Measurements from ENCODE around the gene DST. TPM values are rescaled to one million over a fixed set of nuclear protein-coding genes. Genes with fewer than 3 reads are reported as not detected.

DST gene
- total RNA-seq, 1 experiment from 2014 or later, result 144 TPM

- DNase-seq (ENCODE audit: low read depth, low spot score) (no peak), ATAC-seq (no peak)
- no peaks in the 10 kb centered on the region for H3K4me1 ChIP-seq (ENCODE audit: control insufficient read depth in 1 of 2, insufficient read depth in 2 of 2, low read length in 2 of 2)
- H3K27me3 ChIP-seq (ENCODE audit: insufficient read depth, low read length), result no peaks in the 10 kb centered on the region
- no TSS peak for BruUV-seq (replicated peaks)
- H3K36me3 ChIP-seq (ENCODE audit: control insufficient read depth in 1 of 2, insufficient read depth in 2 of 2, low read length in 2 of 2), result peaks cover 22 to 45% of the 10 kb centered on the region in 2 experiments; a peak in 3 of 4 replicates
- no peaks in the 10 kb centered on the region for H3K9me2 ChIP-seq (ENCODE audit: insufficient read depth)
- no peak overlapping the region for H3K4me2 ChIP-seq (ENCODE audit: low read length)
- H3K79me2 ChIP-seq (ENCODE audit: insufficient read depth, low read length), result no peaks in the 10 kb centered on the region
- ChIA-PET POLR2A (no interaction called here), CTCF (interaction anchor here (0.7 to 2.8 kb wide), 5 partner anchors 9 to 224 kb away, joined by 3 to 18 read pairs (median 3); no protein-coding TSS in a partner anchor), RAD21 (ENCODE audit: low non-redundant PET in 1 of 2, low total read pairs in 2 of 2, uncharacterized antibody in 2 of 2, unreplicated experiment in 2 of 2) (no interaction called here)
- no peak overlapping the region for H2AFZ ChIP-seq (ENCODE audit: low read depth, low read length, poor library complexity, severe bottlenecking)
- H3K27ac ChIP-seq (ENCODE audit: low read depth, low read length), result no peak overlapping the region
- no peaks in the 10 kb centered on the region for H3K9me3 ChIP-seq (ENCODE audit: control insufficient read depth in 1 of 2, insufficient read depth in 1 of 2, low read depth in 1 of 2, low read length in 2 of 2)
- H3K9ac ChIP-seq (ENCODE audit: low read length), result no peak overlapping the region
- H4K20me1 ChIP-seq (ENCODE audit: insufficient read depth), result 0 out of 2 replicates have a peak, but pooled peaks cover 4% of the 10 kb centered on the region
- TF ChIP-seq YY1 (IDR thresholded peaks at IDR 0.05; ENCODE audit: extremely low read depth, insufficient replicate concordance, low read depth, low read length) (no peak), EZH2 (IDR thresholded peaks at IDR 0.05) (no peak), CBX3 (IDR thresholded peaks at IDR 0.05; ENCODE audit: low read depth) (no peak), ZNF274 (IDR thresholded peaks at IDR 0.05; ENCODE audit: low read depth, low read length) (no peak), SP1 (IDR thresholded peaks at IDR 0.05; ENCODE audit: low read depth) (no peak), EGR1 (IDR thresholded peaks at IDR 0.05; ENCODE audit: low read depth) (no peak), EZH2phosphoT487 (IDR thresholded peaks at IDR 0.05; ENCODE audit: borderline replicate concordance) (no peak), ZFX (IDR thresholded peaks at IDR 0.05) (no peak), CEBPB (IDR thresholded peaks at IDR 0.05; ENCODE audit: low read depth) (no peak), SRF (IDR thresholded peaks at IDR 0.05; ENCODE audit: low read depth) (no peak), ATF3 (IDR thresholded peaks at IDR 0.05) (no peak), JUND (IDR thresholded peaks at IDR 0.05) (no peak), ELF1 (IDR thresholded peaks at IDR 0.05; ENCODE audit: borderline replicate concordance, low read depth) (no peak), POLR2A (IDR thresholded peaks at IDR 0.05; ENCODE audit: borderline replicate concordance, extremely low read depth, insufficient read depth, insufficient read length) (no peak), SIN3A (IDR thresholded peaks at IDR 0.05; ENCODE audit: low read depth) (no peak), TCF7L2 (IDR thresholded peaks at IDR 0.05; ENCODE audit: borderline replicate concordance, extremely low read depth, insufficient read depth, insufficient read length) (no peak)
- TF ChIP-seq, protein P1, sequence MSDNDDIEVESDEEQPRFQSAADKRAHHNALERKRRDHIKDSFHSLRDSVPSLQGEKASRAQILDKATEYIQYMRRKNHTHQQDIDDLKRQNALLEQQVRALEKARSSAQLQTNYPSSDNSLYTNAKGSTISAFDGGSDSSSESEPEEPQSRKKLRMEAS (IDR thresholded peaks at IDR 0.05), result no peak
- TF ChIP-seq, protein P2, sequence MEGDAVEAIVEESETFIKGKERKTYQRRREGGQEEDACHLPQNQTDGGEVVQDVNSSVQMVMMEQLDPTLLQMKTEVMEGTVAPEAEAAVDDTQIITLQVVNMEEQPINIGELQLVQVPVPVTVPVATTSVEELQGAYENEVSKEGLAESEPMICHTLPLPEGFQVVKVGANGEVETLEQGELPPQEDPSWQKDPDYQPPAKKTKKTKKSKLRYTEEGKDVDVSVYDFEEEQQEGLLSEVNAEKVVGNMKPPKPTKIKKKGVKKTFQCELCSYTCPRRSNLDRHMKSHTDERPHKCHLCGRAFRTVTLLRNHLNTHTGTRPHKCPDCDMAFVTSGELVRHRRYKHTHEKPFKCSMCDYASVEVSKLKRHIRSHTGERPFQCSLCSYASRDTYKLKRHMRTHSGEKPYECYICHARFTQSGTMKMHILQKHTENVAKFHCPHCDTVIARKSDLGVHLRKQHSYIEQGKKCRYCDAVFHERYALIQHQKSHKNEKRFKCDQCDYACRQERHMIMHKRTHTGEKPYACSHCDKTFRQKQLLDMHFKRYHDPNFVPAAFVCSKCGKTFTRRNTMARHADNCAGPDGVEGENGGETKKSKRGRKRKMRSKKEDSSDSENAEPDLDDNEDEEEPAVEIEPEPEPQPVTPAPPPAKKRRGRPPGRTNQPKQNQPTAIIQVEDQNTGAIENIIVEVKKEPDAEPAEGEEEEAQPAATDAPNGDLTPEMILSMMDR (IDR thresholded peaks at IDR 0.05 in 2 of 3, conservative IDR thresholded peaks at IDR 0.05 in 1 of 3; ENCODE audit: borderline replicate concordance in 1 of 3, insufficient read depth in 1 of 3, low read depth in 2 of 3, low read length in 2 of 3), result no peak
- TF ChIP-seq, protein P3, sequence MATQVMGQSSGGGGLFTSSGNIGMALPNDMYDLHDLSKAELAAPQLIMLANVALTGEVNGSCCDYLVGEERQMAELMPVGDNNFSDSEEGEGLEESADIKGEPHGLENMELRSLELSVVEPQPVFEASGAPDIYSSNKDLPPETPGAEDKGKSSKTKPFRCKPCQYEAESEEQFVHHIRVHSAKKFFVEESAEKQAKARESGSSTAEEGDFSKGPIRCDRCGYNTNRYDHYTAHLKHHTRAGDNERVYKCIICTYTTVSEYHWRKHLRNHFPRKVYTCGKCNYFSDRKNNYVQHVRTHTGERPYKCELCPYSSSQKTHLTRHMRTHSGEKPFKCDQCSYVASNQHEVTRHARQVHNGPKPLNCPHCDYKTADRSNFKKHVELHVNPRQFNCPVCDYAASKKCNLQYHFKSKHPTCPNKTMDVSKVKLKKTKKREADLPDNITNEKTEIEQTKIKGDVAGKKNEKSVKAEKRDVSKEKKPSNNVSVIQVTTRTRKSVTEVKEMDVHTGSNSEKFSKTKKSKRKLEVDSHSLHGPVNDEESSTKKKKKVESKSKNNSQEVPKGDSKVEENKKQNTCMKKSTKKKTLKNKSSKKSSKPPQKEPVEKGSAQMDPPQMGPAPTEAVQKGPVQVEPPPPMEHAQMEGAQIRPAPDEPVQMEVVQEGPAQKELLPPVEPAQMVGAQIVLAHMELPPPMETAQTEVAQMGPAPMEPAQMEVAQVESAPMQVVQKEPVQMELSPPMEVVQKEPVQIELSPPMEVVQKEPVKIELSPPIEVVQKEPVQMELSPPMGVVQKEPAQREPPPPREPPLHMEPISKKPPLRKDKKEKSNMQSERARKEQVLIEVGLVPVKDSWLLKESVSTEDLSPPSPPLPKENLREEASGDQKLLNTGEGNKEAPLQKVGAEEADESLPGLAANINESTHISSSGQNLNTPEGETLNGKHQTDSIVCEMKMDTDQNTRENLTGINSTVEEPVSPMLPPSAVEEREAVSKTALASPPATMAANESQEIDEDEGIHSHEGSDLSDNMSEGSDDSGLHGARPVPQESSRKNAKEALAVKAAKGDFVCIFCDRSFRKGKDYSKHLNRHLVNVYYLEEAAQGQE (IDR thresholded peaks at IDR 0.05; ENCODE audit: low read depth), result no peak
- TF ChIP-seq, protein P4, sequence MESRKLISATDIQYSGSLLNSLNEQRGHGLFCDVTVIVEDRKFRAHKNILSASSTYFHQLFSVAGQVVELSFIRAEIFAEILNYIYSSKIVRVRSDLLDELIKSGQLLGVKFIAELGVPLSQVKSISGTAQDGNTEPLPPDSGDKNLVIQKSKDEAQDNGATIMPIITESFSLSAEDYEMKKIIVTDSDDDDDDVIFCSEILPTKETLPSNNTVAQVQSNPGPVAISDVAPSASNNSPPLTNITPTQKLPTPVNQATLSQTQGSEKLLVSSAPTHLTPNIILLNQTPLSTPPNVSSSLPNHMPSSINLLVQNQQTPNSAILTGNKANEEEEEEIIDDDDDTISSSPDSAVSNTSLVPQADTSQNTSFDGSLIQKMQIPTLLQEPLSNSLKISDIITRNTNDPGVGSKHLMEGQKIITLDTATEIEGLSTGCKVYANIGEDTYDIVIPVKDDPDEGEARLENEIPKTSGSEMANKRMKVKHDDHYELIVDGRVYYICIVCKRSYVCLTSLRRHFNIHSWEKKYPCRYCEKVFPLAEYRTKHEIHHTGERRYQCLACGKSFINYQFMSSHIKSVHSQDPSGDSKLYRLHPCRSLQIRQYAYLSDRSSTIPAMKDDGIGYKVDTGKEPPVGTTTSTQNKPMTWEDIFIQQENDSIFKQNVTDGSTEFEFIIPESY (IDR thresholded peaks at IDR 0.05; ENCODE audit: extremely low read depth, insufficient replicate concordance, low read length), result no peak
- no peak overlapping the region for H3K4me3 ChIP-seq (replicated peaks in 1 of 2; ENCODE audit: low read depth in 1 of 2, low read length in 2 of 2)
- intact Hi-C loops (cut with micrococcal nuclease), result loop anchor here (5.0 kb wide), 1 partner anchor 222 kb away; no protein-coding TSS in a partner anchor
Measured at GRCh38 chr6:56594699-56595098, 48.0 kb downstream of the DST start.
